GM10266 (cell line): ENCODE data around the gene MRPL18.
"Not testable (repeated sequence)": the region's sequence is repeated elsewhere in the genome, so short reads cannot be mapped to it uniquely, and the experiment has no call there.

Source experiments
- DNase-seq: peaks from one replicate; pipeline ENCODE4 v3.0.0; 2012; ENCODE audit errors: extremely low spot score
- CTCF ChIP-seq: IDR thresholded peaks from 2 replicates; pipeline ENCODE4 v1.5.1; 2012; ENCODE audit warnings: mild to moderate bottlenecking, low read depth; ENCODE audit not compliant: control insufficient read depth, insufficient read depth; ENCODE audit errors: missing control alignments

MRPL18 gene

DNA sequence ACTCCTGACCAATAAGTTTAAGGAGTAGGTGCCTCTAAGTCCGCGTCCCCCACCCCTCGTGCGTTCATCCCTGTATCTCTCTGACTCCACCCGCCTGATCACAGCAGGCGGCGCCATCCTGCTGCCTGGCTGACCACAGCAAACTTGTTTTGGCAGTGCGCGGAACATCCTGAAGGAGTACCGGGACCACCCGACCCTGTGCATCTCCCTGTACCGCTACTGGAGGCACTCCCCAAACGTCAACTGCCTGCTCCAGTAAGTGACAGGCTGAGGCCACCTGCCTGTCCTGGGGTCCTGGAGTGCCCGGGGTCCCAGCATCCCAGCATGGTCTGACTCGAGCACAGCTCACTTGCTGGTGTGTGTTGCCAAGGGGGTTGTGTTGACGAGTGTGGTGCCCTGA is 28.8 kb downstream of the MRPL18 start:
- no peak for DNase-seq
- no peak for TF ChIP-seq CTCF

DNA sequence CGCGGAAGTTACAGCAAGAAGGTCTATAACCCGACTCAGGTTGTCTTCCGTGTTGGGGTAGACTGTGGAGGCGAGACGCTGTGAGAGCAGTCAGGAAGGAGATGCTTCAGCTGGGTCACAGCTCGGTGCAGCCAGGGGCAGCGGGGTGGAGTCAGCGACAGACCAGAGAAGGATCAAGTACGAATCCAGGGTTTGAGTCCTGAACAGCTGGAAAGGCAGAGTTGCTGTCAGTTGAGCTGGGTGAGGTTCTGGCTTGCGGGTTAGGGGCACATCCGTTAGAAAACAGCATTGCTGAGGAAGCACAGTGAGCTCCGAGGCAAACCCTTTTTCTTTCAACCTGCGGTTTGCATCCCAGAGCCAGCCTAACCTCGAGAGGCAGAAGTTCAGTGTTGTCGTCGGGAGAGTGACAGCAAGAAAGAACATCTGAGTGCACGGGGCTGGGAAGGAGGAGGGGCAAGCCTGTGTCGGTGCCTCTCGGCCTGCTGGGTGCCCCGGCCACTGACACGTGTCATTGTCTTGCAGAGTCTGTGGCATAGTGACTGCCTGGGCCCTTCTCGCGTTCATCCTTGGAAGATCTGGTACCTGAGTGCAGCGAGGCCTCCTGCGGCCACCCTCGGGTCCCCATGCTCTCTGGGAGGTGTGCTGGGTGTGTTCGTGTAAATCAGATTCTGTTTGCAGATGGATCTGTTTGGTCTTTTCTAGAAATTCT is 29.8 kb downstream of the MRPL18 start:
- peak; percentile 51 for DNase-seq
- no peak for TF ChIP-seq CTCF

GRCh38 chr6:159821122-159821521 is 30.9 kb downstream of the MRPL18 start:
- TF ChIP-seq CTCF: no peak
- no peak for DNase-seq

DNA sequence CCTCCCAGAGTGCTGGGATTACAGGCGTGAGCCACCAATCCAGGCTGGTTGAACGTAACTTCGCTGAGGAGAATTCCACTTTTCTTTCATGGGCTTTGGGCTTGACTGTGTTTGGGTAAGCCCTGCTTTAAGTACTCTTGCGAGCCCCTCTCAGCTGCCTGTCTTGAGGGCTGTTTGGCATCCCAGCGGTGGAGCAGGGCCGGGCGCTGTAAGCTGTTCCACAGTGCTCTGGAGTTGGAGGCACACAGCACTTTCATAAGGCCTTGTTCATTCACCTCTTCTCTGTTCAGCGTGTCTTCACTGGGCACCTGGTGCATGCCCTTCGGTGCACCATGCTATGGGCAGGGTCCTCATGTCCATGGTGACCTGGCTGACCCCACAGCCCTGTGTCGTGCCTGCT is 31.5 kb downstream of the MRPL18 start:
- no peak for DNase-seq
- no peak for TF ChIP-seq CTCF

DNA sequence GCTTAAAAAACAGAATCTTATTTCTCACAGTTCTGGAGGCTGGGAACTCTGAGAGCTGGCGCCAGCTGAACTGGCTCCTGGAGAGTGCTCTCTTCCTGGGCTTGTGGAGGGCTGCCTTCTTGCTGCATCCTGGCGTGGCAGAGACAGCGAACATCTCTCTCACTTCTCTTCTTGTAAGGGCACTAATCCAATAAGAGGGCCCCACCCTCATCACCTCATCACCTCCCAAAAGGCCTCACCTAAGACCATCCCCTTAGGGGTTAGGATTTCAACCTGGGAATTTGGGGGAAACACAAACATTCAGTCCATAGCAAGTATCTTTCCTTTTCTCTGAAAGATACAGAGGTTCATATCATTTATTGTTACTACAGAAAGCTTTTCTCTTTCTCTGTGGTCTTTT is 33.7 kb downstream of the MRPL18 start:
- TF ChIP-seq CTCF: no peak
- DNase-seq: no peak

DNA sequence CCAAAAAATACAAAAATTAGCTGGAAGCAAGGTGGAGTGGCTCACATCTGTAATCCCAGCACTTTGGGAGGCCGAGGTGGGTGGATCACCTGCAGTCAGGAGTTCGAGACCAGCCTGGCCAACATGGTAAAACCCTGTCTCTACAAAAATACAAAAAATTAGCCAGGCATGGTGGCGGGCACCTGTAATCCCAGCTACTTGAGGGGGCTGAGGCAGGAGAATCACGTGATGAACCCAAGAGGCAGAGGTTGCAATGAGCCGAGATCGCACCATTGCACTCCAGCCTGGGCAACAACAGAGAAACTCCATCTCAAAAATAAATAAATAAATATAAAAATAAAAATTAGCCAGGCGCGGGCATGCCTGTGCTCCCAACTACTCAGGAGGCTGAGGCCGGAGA is 34.4 kb downstream of the MRPL18 start:
- not testable (repeated sequence) for DNase-seq

DNA sequence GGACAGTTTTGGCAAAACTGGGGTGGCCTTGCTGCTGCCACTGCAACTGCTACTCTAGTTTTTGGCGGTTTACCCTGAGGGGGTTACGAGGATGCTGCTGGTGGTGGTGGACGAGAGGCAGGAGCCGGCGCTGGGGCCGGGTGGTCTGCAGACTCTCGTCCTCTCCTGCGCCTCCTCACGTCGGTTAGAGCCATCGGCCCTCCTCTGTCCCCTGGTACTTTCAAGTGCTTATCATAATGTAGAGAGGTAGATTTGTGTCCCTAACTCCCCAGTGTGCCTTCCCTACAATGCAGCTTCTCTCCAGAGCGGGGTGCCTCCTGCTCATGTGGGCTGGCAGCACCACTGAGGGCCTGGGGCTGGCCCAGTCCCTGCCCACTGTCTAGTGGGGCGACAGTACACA is 35.7 kb downstream of the MRPL18 start:
- no peak for DNase-seq
- TF ChIP-seq CTCF: no peak
